DOHH2 (cell line): Measurements from ENCODE around the gene ARHGDIB.
A peak's percentile ranks its signal among the peaks of the same experiment; 100 is the strongest.

ENCODE experiments used
- H3F3A ChIP-seq: fragments of 200-600 bp; sonication (generic), shearing (Covaris generic); 2 replicates; pipeline ENCODE4 v1.6.0; 2016; ENCODE audit warnings: antibody characterized with exemption, mild to moderate bottlenecking; ENCODE audit not compliant: control insufficient read depth, insufficient read depth
- H3K27ac ChIP-seq: fragments of 200-600 bp; sonication (generic); 2 replicates; pipeline ENCODE4 v1.5.1; 2014; ENCODE audit warnings: low read depth, mild to moderate bottlenecking, low read length, moderate library complexity
- H3K27me3 ChIP-seq: fragments of 200-600 bp; sonication (generic); 2 replicates; pipeline ENCODE4 v1.6.1; 2014; ENCODE audit warnings: mild to moderate bottlenecking, low read length, mixed read lengths; ENCODE audit not compliant: control insufficient read depth
- H3K36me3 ChIP-seq: fragments of 200-600 bp; sonication (generic); 2 replicates; pipeline ENCODE4 v1.6.1; 2014; ENCODE audit warnings: mild to moderate bottlenecking, low read length, moderate library complexity, mixed read lengths; ENCODE audit not compliant: control insufficient read depth
- H3K4me1 ChIP-seq: fragments of 200-600 bp; sonication (generic); 2 replicates; pipeline ENCODE4 v1.6.1; 2014; ENCODE audit warnings: mild to moderate bottlenecking, low read length, mixed read lengths; ENCODE audit not compliant: control insufficient read depth
- H3K4me2 ChIP-seq: fragments of 200-600 bp; sonication (generic); 2 replicates; pipeline ENCODE4 v1.6.0; 2014; ENCODE audit warnings: mild to moderate bottlenecking, low read length, moderate library complexity
- H3K4me3 ChIP-seq: fragments of 200-600 bp; sonication (generic); 2 replicates; pipeline ENCODE4 v1.5.1; 2014; ENCODE audit warnings: mild to moderate bottlenecking, low read length, mixed read lengths
- H3K79me2 ChIP-seq: fragments of 200-600 bp; sonication (generic); 2 replicates; pipeline ENCODE4 v1.6.1; 2014; ENCODE audit warnings: mild to moderate bottlenecking, low read length, mixed read lengths; ENCODE audit not compliant: control insufficient read depth
- H3K9me2 ChIP-seq: fragments of 200-600 bp; sonication (generic); replicated peaks from 2 replicates; pipeline ENCODE4 v1.6.1; 2014; ENCODE audit warnings: mild to moderate bottlenecking, low read length, mixed read lengths; ENCODE audit not compliant: control insufficient read depth
- H3K9me3 ChIP-seq: fragments of 200-600 bp; sonication (generic); 2 replicates; pipeline ENCODE4 v1.6.1; 2014; ENCODE audit warnings: antibody characterized with exemption, low read length, mixed read lengths; ENCODE audit not compliant: control insufficient read depth, insufficient read depth
- H4K20me1 ChIP-seq: fragments of 200-600 bp; sonication (generic); 2 replicates; pipeline ENCODE4 v1.6.0; 2014; ENCODE audit warnings: low read depth, mild to moderate bottlenecking, antibody characterized with exemption, low read length, moderate library complexity; ENCODE audit not compliant: control insufficient read depth, insufficient read depth
- CTCF ChIP-seq: fragments of 200-600 bp; sonication (generic); IDR thresholded peaks from one replicate; pipeline ENCODE4 v1.5.1; 2014; ENCODE audit warnings: antibody characterized with exemption, mild to moderate bottlenecking, low read depth, low read length; ENCODE audit not compliant: poor library complexity, severe bottlenecking
- EZH2phosphoT487 ChIP-seq: fragments of 200-600 bp; sonication (generic); IDR thresholded peaks from 2 replicates; pipeline ENCODE4 v1.6.1; 2017; ENCODE audit warnings: borderline replicate concordance, mild to moderate bottlenecking, antibody characterized with exemption, low read length, moderate library complexity, mixed read lengths

Gene ARHGDIB

GRCh38 chr12:14942196-14942931 lies 19.0 kb downstream of the ARHGDIB start:
- Histone ChIP-seq H3K36me3 (peaks cover 83% of the 10 kb centered on the region), H3K79me2 (peaks cover 10% of the 10 kb centered on the region), H4K20me1 (no peaks in the 10 kb centered on the region), H3K27ac (no peak overlapping the region), H3F3A (peaks cover 46% of the 10 kb centered on the region), H3K4me2 (no peak overlapping the region), H3K27me3 (no peaks in the 10 kb centered on the region), H3K4me3 (no peak overlapping the region), H3K4me1 (peaks cover 31% of the 10 kb centered on the region), H3K9me2 (no peaks in the 10 kb centered on the region), H3K9me3 (peaks cover 7% of the 10 kb centered on the region; the same call in 1 of the 2 replicates)
- no peak for TF ChIP-seq CTCF
- TF ChIP-seq EZH2phosphoT487, result no peak

GRCh38 chr12:14941369-14941768 lies 20.0 kb downstream of the ARHGDIB start:
- peaks cover 30% of the 10 kb centered on the region for H3K4me1 ChIP-seq
- no peaks in the 10 kb centered on the region for H4K20me1 ChIP-seq
- peaks cover 73% of the 10 kb centered on the region for H3K36me3 ChIP-seq
- H3K27me3 ChIP-seq, result no peaks in the 10 kb centered on the region
- no peak overlapping the region for H3K27ac ChIP-seq
- TF ChIP-seq CTCF (no peak), EZH2phosphoT487 (no peak)
- H3F3A ChIP-seq, result peaks cover 45% of the 10 kb centered on the region
- no peak overlapping the region for H3K4me3 ChIP-seq
- H3K9me2 ChIP-seq, result no peaks in the 10 kb centered on the region
- peaks cover 7% of the 10 kb centered on the region; the same call in 1 of the 2 replicates for H3K9me3 ChIP-seq
- no peak overlapping the region for H3K4me2 ChIP-seq
- H3K79me2 ChIP-seq, result 0 out of 2 replicates have a peak, but pooled peaks cover 2% of the 10 kb centered on the region

- Histone ChIP-seq H3K9me2 (no peaks in the 10 kb centered on the region), H3K4me1 (peaks cover 30% of the 10 kb centered on the region), H3K4me2 (peak within 1 kb of the TSS; percentile 50)
Observed at GRCh38 chr12:14938301-14938700, 23.1 kb downstream of the ARHGDIB start, which contains the start of gene ERP27. Gene ERP27 (minus strand): TSS chr12:14938537. CDS start chr12:14938508, 29 bp downstream.

More at GRCh38 chr12:14938301-14938700, 23.1 kb downstream of the ARHGDIB start, which contains the start of gene ERP27:
- Histone ChIP-seq H3K9me3 (peaks cover 7% of the 10 kb centered on the region; the same call in 1 of the 2 replicates), H3K4me3 (0 out of 2 replicates have a peak within 1 kb of the TSS, but pooled peaks have one; percentile 23), H3K27ac (peak within 1 kb of the TSS; percentile 46), H4K20me1 (no peaks in the 10 kb centered on the region), H3K36me3 (peaks cover 51% of the 10 kb centered on the region), H3K27me3 (no peaks in the 10 kb centered on the region), H3F3A (peaks cover 32% of the 10 kb centered on the region), H3K79me2 (no peaks in the 10 kb centered on the region)
- TF ChIP-seq CTCF (no peak), EZH2phosphoT487 (no peak)
